GM19035 (cell line): ENCODE data around the gene NPIPB2.

Experiments
- ATAC-seq: cut with Tn5 transposase; IDR thresholded peaks from one replicate; pipeline ENCODE4 v1.9.1; 2021; ENCODE audit not compliant: unreplicated experiment

Gene NPIPB2

GRCh38 chr16:11903906-11904305 lies 37.9 kb downstream of the NPIPB2 start:
- ATAC-seq, result no peak

- no peak for ATAC-seq
These were observed 40.8 kb downstream of the NPIPB2 start for GRCh38 chr16:11901091-11901490.

DNA sequence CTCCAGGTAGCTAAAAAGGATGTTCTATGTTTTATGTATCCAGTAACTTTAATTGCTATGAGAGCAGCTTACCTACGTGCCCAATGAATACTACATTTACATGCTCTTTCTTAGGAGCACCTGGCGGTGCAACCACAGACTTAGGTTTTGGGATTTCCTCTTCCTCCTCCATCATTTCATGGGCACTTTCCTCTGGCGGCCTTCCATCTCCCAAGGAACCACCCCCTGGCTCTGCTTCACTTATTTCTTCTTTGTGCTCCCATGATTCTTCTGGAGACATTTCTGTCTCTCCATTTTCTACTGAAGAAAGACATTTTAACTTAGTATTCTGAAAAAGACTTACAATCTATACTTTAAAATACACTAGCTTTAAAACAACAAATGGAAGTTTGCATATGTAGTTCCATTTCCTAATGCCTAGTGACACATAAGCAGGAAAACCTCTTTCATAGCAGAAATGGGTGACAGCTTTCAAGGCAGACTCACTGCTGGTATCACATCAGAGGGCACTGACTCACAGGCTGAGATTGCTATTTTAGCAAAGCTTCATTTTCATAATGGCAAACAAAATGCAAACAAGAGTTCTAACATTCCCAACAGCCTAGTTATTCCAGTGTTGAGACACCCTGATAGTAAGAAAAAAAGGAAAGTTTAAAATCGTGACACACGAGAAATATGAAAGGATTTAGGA lies 45.2 kb downstream of the NPIPB2 start:
- no peak for ATAC-seq

- no peak for ATAC-seq
These were observed 48.3 kb downstream of the NPIPB2 start for GRCh38 chr16:11893571-11893970.

- ATAC-seq, result no peak
These were observed 49.1 kb downstream of the NPIPB2 start for GRCh38 chr16:11892761-11893160.

- no peak for ATAC-seq
These were observed 51.4 kb downstream of the NPIPB2 start for GRCh38 chr16:11890231-11890965.

GRCh38 chr16:11886881-11887280 lies 55.0 kb downstream of the NPIPB2 start:
- no peak for ATAC-seq

DNA sequence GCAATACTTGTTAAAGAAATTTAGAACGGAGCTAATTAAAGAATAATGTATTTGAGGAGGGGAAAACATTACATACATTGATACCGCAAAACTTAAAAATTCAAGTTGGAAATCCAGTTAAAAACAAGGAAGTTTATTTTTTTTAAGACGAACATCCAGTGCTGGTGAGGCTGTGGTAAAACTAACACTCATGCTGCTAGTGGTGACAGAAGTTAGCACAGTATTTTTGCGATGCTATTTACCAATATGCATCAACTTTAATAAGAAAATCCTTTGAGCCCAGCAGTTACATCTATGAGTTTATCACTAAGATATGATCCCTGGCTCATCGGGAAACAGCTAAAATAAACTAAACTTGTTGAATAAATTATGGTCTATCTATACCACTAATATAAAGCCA lies 57.8 kb downstream of the NPIPB2 start:
- no peak for ATAC-seq

- no peak for ATAC-seq
These were observed 61.8 kb downstream of the NPIPB2 start for GRCh38 chr16:11880007-11880406.

DNA sequence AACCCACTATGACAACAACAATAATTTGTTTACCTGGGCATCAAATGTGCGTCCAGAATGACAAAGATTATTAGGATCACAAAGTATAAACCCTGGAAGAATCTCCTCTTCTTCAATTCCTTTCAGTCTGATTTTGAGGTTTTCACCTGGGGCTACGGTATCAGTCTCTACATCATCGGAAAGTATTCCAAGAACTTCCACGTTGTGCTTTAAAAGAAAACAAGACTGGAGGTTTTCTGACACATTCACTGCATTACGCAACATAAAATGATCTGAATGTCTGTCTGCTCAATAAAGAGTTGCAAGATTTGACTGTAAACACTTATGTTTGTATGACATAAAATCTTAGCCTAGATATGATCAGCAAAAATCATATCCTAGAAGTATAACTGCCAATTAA lies 64.5 kb downstream of the NPIPB2 start:
- ATAC-seq, result no peak
